Transverse colon (tissue), 4 donors: ENCODE results near the gene USP13.

Source experiments
- POLR2A ChIP-seq: fragments of 450-650 bp; IDR thresholded peaks from one replicate; pipeline ENCODE4 v1.6.1; 2016; ENCODE audit warnings: antibody characterized with exemption, mild to moderate bottlenecking, moderate library complexity
- POLR2AphosphoS5 ChIP-seq, 3 donors: sonication (generic); formaldehyde crosslinking; IDR thresholded peaks; one replicate each; pipeline ENCODE4 v1.6.1; 2016; ENCODE audit warnings: antibody characterized with exemption in 3 of 3
- TF ChIP-seq, protein P1 (sequence below), 5 experiments: fragments of 200-600 bp in 3 of 5; fragments of 450-650 bp in 2 of 5; sonication (generic) in 3 of 5; IDR thresholded peaks; 1 replicate in 2 of 5; 2 replicates in 3 of 5; pipeline ENCODE4 v1.5.1; 2016 to 2017; ENCODE audit warnings: antibody characterized with exemption in 5 of 5, inconsistent platforms in 3 of 5, mild to moderate bottlenecking in 2 of 5, moderate library complexity in 1 of 5

DNA sequence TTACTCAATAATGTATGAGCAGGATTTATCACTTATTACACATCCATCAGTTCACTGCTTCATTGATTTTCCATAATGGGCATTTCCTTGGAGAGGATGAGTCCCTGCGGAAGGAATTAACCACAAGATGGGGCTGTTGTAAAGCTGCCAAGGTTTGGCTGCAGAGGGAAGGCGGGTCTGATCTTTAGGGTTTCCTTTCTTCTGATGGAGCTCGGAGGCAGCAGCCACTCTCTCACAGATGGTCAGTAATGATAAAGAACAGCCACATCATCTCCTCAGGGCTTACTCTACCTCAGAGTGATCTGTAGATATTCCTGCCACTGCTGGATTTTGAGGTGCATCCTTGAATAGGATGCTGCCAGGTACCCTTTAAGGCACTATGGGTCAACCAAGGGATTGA, 115.2 kb downstream of the USP13 start:
- TF ChIP-seq, protein P1, sequence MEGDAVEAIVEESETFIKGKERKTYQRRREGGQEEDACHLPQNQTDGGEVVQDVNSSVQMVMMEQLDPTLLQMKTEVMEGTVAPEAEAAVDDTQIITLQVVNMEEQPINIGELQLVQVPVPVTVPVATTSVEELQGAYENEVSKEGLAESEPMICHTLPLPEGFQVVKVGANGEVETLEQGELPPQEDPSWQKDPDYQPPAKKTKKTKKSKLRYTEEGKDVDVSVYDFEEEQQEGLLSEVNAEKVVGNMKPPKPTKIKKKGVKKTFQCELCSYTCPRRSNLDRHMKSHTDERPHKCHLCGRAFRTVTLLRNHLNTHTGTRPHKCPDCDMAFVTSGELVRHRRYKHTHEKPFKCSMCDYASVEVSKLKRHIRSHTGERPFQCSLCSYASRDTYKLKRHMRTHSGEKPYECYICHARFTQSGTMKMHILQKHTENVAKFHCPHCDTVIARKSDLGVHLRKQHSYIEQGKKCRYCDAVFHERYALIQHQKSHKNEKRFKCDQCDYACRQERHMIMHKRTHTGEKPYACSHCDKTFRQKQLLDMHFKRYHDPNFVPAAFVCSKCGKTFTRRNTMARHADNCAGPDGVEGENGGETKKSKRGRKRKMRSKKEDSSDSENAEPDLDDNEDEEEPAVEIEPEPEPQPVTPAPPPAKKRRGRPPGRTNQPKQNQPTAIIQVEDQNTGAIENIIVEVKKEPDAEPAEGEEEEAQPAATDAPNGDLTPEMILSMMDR (IDR thresholded peaks at IDR 0.05), result peak; percentile 15 to 45 (median 30)
- TF ChIP-seq POLR2AphosphoS5 (IDR thresholded peaks at IDR 0.05) (no peak), POLR2A (no peak)
